HG03175 (cell line): ENCODE measurements around the gene RHOT1.

Experiments used
- ATAC-seq: cut with Tn5 transposase; IDR thresholded peaks from one replicate; pipeline ENCODE4 v1.9.1; 2021; ENCODE audit warnings: mild to moderate bottlenecking, moderate library complexity; ENCODE audit not compliant: unreplicated experiment

The RHOT1 gene

DNA sequence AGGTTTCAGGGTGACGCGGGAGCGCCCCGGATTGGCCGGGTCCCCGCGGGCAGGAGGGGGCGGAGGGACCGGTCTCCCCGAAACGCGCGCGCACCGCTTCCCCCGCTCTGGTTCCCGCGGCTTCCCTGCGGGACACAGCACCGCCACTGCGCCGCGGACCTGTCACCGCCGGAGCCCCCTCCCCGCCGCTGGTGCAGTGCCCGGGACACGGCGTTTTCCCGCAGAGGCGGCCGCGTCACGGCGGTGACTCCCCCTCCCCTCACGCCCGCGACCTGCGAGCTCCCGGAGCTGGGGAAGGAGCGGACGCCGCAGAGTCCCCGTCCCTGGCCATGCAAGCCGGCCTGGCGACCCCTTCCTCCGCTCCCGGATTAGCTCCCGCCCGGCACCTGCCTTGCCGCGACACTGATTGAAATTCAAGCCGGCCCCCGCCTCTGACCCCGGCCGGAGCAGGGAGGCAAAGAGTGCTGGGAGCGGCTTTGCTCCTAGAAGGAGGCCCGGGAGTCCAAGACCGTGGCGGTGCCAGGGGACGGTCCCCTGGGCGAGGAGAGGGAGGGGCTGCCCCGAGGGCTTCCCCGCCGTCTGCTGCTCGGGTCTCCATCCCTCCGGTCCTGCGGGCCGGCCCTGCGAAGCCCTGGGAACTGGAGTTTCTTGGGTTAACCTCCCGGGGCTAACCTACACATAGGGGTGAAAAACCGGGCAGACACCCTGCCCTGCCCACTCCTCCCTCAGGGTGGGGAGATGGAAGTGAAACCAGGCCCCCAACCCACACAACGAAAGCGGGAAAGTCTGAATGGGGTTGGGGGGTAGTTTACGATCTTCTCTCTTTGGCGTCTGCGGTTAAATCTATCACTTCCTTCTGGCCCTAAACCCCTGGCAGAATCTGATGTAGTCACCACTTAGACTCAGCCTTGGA lies 124.3 kb downstream of the RHOT1 start:
- no peak for ATAC-seq

DNA sequence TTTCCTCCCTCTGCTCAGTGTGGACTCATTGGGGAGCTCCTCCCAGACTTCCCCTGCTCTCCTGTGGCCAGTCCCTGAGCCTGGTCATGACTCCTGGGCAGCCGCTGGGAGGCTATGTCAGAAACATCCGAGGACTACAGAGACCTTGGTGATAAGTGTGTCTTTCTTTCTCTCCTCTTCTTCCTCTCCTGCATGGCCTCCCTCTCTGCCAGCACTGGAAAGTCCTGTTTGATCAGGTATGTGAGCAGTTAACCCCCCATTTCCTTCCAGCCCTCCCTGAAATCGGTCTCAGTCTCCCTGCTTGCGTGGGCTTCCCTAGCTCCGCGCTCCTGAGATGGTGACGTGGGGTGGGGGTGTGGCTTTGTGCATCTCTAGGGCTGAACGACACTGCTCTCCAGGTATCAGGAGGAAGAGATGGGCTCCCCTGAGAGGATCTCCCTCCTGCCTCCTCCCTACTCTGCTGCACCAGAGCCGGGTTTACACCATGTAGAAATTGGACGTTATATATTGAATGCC lies 125.4 kb downstream of the RHOT1 start:
- ATAC-seq, result no peak

DNA sequence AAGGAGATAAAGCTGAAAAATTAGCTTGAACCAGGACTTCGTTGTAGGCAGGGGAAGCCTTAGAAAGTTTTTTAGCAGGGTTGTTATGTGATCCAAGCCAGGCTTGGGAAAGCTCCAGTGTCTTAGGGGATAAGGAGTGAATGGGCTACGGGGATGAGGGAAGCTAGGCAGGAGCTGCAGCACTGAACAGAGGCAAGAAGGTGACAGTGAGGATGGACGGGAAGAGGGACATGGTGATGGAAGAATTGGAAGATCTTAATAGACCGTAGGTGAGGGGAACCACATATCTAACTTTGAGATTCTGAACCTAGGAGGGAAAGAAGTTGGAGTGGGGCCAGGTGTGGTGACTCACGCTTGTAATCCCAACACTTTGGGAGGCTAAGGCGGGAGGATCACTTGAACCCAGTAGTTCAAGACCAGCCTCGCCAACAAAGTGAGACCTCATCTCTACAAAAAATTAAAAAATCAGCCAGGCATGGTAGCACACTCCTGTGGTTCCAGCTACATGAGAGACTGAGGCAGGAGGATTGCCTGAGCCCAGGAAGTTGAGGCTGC lies 126.5 kb downstream of the RHOT1 start:
- no peak for ATAC-seq

DNA sequence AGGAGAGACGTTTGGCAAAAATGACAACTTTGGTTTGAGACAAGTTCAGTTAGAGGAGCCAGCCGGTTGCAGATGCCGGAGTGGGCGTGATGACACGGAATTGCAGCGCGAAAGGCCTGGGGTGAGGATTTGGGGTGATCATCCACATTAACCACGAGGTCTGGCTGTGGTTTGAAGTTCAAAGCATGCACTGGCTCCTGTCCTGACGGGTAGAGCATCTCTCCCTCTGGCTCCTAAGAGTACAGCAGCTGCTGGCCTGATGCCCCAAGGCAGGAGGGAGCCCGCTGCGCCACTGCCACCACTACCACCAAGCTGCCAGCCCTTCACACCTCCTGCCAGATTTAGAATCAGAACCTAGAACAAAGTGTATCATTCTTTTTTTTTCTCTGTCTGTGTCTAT lies 127.1 kb downstream of the RHOT1 start:
- ATAC-seq, result no peak

DNA sequence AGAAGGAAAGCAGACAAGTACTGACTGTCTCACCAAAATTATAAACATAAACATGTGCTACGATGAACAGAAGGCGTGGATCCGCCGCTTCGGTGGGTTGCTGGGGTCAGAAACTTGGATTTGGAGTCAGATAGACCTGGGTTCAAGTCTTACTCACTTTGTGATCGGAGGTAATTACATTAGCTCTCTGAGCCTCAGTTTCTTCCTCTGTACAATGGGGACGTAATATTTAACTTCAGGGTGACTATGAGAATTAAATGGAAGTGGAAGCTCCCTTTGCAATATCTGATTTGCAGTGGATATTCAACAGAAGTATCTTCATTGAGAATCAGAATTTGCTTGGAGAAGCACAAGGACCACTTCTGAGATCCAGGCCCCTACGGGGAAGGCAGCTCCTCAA lies 129.5 kb downstream of the RHOT1 start:
- ATAC-seq, result no peak

DNA sequence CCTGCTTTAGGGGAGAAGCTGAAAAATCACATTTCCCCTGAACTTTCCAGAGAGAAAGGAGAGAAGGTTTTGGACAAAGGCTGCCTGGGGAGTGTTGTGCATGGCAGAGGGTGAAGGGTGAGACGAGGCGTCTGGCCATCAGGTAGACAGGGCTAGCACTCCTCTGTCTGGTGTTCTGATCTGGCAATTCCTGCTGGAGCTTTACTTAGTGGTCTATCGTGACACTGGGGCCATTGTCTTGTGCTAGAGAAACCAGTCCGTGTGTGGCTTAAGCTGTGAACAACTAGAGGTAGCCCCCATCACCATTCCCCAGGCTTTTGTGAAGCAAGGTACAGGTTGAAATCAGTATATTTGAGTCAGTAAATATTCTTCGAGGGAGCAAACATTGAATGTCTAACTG lies 131.8 kb downstream of the RHOT1 start:
- ATAC-seq, result no peak

DNA sequence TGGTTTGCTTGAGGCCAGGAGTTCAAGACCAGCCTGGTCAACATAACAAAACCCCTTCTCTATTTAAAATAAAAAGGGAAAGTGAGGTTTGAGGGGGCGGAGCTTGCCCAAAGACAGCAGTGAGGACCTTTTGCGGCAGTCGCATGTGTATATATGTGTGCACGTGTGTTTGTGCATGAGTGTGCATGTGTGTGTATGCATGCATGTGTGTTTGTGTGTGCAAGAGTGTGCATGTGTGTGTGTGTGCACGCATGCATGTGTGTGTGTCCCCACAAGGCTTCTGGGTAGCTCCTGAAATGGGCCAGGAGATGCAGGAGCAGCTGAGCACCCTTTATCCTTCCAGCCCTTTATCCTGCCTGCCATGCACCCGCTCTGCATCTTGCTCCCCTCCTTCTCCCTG lies 132.3 kb downstream of the RHOT1 start:
- ATAC-seq, result no peak
